ENCODE measurements around the gene SWAP70.

- no peak for TF ChIP-seq POLR2A (IDR thresholded peaks at IDR 0.05; ENCODE audit: low read length)
- no peak for TF ChIP-seq GATA1 (IDR thresholded peaks at IDR 0.05; ENCODE audit: low read depth, low read length)
Observed at GRCh38 chr11:9643751-9644150, 20.1 kb upstream of the SWAP70 start.

Measured in erythroblast (primary cell).